Astrocyte of the spinal cord (primary cell): ENCODE measurements around the gene MISP.
A peak's percentile ranks its signal among the peaks of the same experiment; 100 is the strongest.

Experiments used
- DNase-seq: peaks from one replicate; pipeline ENCODE4 v3.0.0; 2011; ENCODE audit warnings: low read depth, low spot score
- H3K4me3 ChIP-seq: 2 replicates; pipeline ENCODE4 v1.5.1; 2011; ENCODE audit warnings: low read depth, mild to moderate bottlenecking, low read length, moderate library complexity
- CTCF ChIP-seq: IDR thresholded peaks from 2 replicates; pipeline ENCODE4 v1.5.1; 2012; ENCODE audit warnings: low read depth, mild to moderate bottlenecking, low read length, inconsistent platforms
- in situ Hi-C: cut with HindIII; loops from 2 replicates; pipeline ENCODE4 v1.10.0; 2017; ENCODE audit warnings: low sequenced_read_pairs

MISP gene

DNA sequence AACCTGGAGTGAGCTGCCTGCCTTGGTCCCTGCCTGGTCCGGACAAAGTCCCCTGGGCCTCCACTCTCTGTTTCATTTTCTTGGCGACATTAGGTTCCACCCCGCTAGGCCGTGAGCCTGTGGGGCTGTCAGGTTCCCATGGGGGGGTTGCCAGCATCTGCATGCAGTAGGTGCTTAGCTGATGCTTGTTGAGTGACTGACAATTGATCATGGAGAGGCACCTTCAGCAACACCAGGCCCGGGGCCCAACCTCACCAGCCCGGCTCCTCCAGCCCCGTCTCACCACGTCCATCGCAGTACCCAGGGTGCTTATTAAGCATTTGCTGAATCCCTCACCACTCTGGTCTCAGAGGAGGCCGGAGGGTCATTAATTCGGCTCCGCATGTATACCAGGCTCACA lies 13.4 kb downstream of the MISP start:
- DNase-seq, result no peak
- in situ Hi-C loops, result no loop called here
- TF ChIP-seq CTCF, result no peak
- no peak overlapping the region for H3K4me3 ChIP-seq

DNA sequence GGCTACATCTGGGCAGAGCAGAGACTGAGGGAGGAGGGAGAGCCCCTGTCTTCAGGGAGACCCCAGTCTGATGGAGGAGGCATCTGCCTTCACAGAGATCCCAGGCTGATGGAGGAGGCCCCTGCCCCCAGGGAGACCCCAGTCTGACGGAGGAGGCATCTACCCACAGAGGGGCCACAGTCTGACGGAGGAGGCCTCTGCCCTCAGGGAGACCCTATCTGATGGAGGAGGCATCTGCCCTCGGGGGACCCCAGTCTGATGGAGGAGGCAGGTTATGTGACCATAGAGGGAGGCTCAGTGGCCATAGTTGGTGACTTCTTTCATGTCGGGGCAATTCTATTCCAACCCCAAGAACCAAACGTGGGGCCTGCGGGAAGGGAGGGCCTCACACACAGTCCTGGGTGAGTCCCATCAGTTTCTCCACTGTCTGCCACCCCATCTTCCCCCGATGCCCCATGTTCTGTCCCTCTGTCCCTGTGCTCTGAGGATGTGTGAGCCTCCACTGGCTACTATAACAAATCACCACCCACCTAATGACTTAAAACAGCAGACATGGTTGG lies 14.3 kb downstream of the MISP start:
- no peak overlapping the region for H3K4me3 ChIP-seq
- TF ChIP-seq CTCF, result no peak
- in situ Hi-C loops, result no loop called here
- DNase-seq, result no peak

GRCh38 chr19:768424-768823 lies 17.5 kb downstream of the MISP start:
- DNase-seq, result peak; percentile 89
- no peak overlapping the region for H3K4me3 ChIP-seq
- no peak for TF ChIP-seq CTCF
- in situ Hi-C loops, result no loop called here

DNA sequence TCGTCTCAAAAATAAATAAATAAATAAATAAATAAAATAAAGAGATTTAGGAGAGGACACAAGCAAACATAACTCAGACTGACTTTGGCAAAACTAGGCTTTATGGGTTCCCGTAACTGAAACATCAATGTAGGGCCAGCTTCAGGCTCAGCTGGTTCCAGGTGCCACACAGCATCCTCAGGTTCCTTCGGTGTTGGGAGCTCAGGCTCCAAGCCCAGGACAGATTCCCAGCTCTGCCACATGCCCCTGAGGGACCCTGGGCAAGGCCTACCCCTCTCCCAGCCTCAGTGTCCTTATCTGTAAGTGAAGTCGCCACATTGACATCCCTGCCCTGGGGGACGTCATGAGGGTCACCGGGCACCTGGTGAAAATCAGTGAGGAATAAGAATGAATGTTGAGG lies 18.7 kb downstream of the MISP start:
- no peak overlapping the region for H3K4me3 ChIP-seq
- no peak for DNase-seq
- no peak for TF ChIP-seq CTCF
- in situ Hi-C loops, result no loop called here

GRCh38 chr19:771332-771785 lies 20.4 kb downstream of the MISP start:
- in situ Hi-C loops, result no loop called here
- peak; percentile 71 for TF ChIP-seq CTCF
- no peak overlapping the region for H3K4me3 ChIP-seq
- peak; percentile 35 for DNase-seq

DNA sequence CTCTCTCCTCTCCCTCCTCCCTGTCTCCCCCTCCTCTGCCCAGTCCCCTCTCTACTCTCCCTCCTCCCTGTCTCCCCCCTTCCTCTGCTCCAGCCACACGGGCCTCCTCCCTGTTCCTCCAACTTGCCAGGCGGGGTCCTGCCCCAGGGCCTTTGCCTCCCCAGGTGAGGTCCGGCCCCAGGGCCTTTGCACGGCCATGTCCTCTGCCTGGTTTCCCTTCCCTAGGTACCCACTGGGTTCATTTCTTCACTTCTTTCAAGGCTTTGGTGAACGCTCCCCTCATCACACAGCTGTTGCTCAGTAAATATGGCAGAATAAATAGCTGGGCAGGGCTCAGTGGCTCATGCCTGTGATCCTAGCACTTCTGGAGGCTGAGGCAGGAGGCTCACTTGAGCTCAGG lies 21.2 kb downstream of the MISP start:
- H3K4me3 ChIP-seq, result no peak overlapping the region
- in situ Hi-C loops, result no loop called here
- no peak for TF ChIP-seq CTCF
- DNase-seq, result no peak
